ENCODE results near the gene TMEM217. TPM values are rescaled to one million over a fixed set of nuclear protein-coding genes. Genes with fewer than 3 reads are reported as not detected.
A peak's percentile ranks its signal among the peaks of the same experiment; 100 is the strongest.

The TMEM217 gene
- polyA plus RNA-seq, 1 of the 3 experiments (the other 2 are of a cell fraction), result 1.5 TPM

GRCh38 chr6:37171970-37172812 lies 85.8 kb downstream of the TMEM217 start (continued):
- TF ChIP-seq GATA2 (CRISPR knock-in tag; IDR thresholded peaks at IDR 0.05), result no peak
- peak in 1 of 2 experiments; percentile 15; a peak in 1 of 4 replicates for TF ChIP-seq EP300 (IDR thresholded peaks at IDR 0.05; ENCODE audit: borderline replicate concordance in 1 of 2, low read depth in 1 of 2, low read length in 1 of 2)
- peak; percentile 73 for TF ChIP-seq FOXM1 (IDR thresholded peaks at IDR 0.05; ENCODE audit: low read depth)
- no peak for TF ChIP-seq REST (IDR thresholded peaks at IDR 0.05; ENCODE audit: low read depth, low read length)
- no peak for TF ChIP-seq NFIC (IDR thresholded peaks at IDR 0.05; ENCODE audit: borderline replicate concordance)
- TF ChIP-seq TAF1 (IDR thresholded peaks at IDR 0.05; ENCODE audit: borderline replicate concordance, low read depth, low read length), result no peak
- TF ChIP-seq USF1 (IDR thresholded peaks at IDR 0.05; ENCODE audit: borderline replicate concordance, low read depth), result peak; percentile 87

- peak; percentile 46 for DNase-seq
- H3K79me2 ChIP-seq (ENCODE audit: insufficient read depth), result peaks cover 29% of the 10 kb centered on the region
- ChIA-PET POLR2A (interaction anchor here (1.0 to 3.3 kb wide), 5 partner anchors 40 to 154 kb away, joined by 3 to 27 read pairs (median 17); no protein-coding TSS in a partner anchor), CTCF (interaction anchor here (0.6 to 15.1 kb wide), 49 partner anchors 10 to 556 kb away, joined by 3 to 490 read pairs (median 6); partner anchors contain the start of genes C6orf89 and MTCH1)
- no peak overlapping the region; the same call in 1 of the 2 replicates for H2AFZ ChIP-seq (ENCODE audit: low read depth)
- H3K9me2 ChIP-seq, result no peaks in the 10 kb centered on the region
- H3K27me3 ChIP-seq (ENCODE audit: insufficient read depth), result no peaks in the 10 kb centered on the region
- H3K9me3 ChIP-seq, result no peaks in the 10 kb centered on the region
- H3K4me2 ChIP-seq, result peak overlapping the region; percentile 99
- peaks cover 17% of the 10 kb centered on the region for H4K20me1 ChIP-seq (ENCODE audit: insufficient read depth)
- H3K9ac ChIP-seq, result peak overlapping the region; percentile 97
- H3K4me1 ChIP-seq (ENCODE audit: control insufficient read depth in 1 of 2, insufficient read depth in 2 of 2, low read depth in 1 of 2, low read length in 1 of 2), result peaks cover 4 to 19% of the 10 kb centered on the region in 2 experiments; a peak in 3 of 4 replicates
- H3K27ac ChIP-seq (ENCODE audit: low read depth in 2 of 2, low read length in 1 of 2), result peak overlapping the region; percentile 76 to 91
- peak overlapping the region; percentile 89 to 93 for H3K4me3 ChIP-seq (ENCODE audit: low read depth in 2 of 2, low read length in 1 of 2)
- peaks cover 32 to 35% of the 10 kb centered on the region in 2 experiments for H3K36me3 ChIP-seq (replicated peaks in 1 of 2; ENCODE audit: control insufficient read depth in 1 of 2, insufficient read depth in 2 of 2, low read length in 1 of 2)
- H3F3A ChIP-seq (replicated peaks; ENCODE audit: insufficient read depth), result peaks cover 15% of the 10 kb centered on the region
- 2% methylated on average over 32 of the region's 45 CpGs for WGBS (ENCODE audit: low lambda C conversion rate)
- no peak for TF ChIP-seq FOSL2 (IDR thresholded peaks at IDR 0.05; ENCODE audit: borderline replicate concordance, low read depth)
- TF ChIP-seq IRF3 (IDR thresholded peaks at IDR 0.05; ENCODE audit: low read depth, low read length), result no peak
- no peak for TF ChIP-seq MAX (IDR thresholded peaks at IDR 0.05; ENCODE audit: low read depth)
- TF ChIP-seq MXI1 (IDR thresholded peaks at IDR 0.05; ENCODE audit: low read depth, low read length), result no peak
- 0 out of 2 replicates have a peak, but pooled peaks have one; percentile 22 for TF ChIP-seq TCF12 (IDR thresholded peaks at IDR 0.05)
- TF ChIP-seq JUND (IDR thresholded peaks at IDR 0.05), result no peak
- peak; percentile 21; the same call in 1 of the 2 replicates for TF ChIP-seq GATA2 (CRISPR knock-in tag; IDR thresholded peaks at IDR 0.05)
- no peak for TF ChIP-seq FOXJ3 (CRISPR knock-in tag; IDR thresholded peaks at IDR 0.05)
- TF ChIP-seq EP300 (IDR thresholded peaks at IDR 0.05; ENCODE audit: borderline replicate concordance in 1 of 2, low read depth in 1 of 2, low read length in 1 of 2), result no peak
- no peak for TF ChIP-seq USF2 (IDR thresholded peaks at IDR 0.05; ENCODE audit: borderline replicate concordance, low read depth, low read length)
- TF ChIP-seq REST (IDR thresholded peaks at IDR 0.05; ENCODE audit: low read depth, low read length), result no peak
These were observed 86.6 kb downstream of the TMEM217 start for GRCh38 chr6:37171201-37171969.

All from SK-N-SH (cell line).